Fibroblast of gingiva (primary cell): Measurements from ENCODE around the gene ROCK2.
"Not testable (repeated sequence)": the region's sequence is repeated elsewhere in the genome, so short reads cannot be mapped to it uniquely, and the experiment has no call there.

ENCODE experiments used
- DNase-seq: peaks from one replicate; pipeline ENCODE4 v3.0.0-alpha.2; 2011; ENCODE audit warnings: low read depth

Gene ROCK2

GRCh38 chr2:11264818-11265217 lies 79.6 kb downstream of the ROCK2 start:
- DNase-seq: no peak

- no peak for DNase-seq
These were observed 80.4 kb downstream of the ROCK2 start for GRCh38 chr2:11264007-11264406.

GRCh38 chr2:11263177-11263576 lies 81.3 kb downstream of the ROCK2 start:
- DNase-seq: no peak

GRCh38 chr2:11262438-11262837 lies 82.0 kb downstream of the ROCK2 start:
- not testable (repeated sequence) for DNase-seq

GRCh38 chr2:11261564-11261963 lies 82.9 kb downstream of the ROCK2 start:
- not testable (repeated sequence) for DNase-seq

GRCh38 chr2:11260979-11261378 lies 83.5 kb downstream of the ROCK2 start:
- DNase-seq: no peak

- DNase-seq: no peak
These were observed 86.5 kb downstream of the ROCK2 start for GRCh38 chr2:11257964-11258363.

- no peak for DNase-seq
These were observed 87.4 kb downstream of the ROCK2 start for GRCh38 chr2:11257078-11257477.

- no peak for DNase-seq
These were observed 88.3 kb downstream of the ROCK2 start for GRCh38 chr2:11256166-11256565.

- peak; percentile 44 for DNase-seq
These were observed 90.3 kb downstream of the ROCK2 start for GRCh38 chr2:11254100-11254536.

- DNase-seq: not testable (repeated sequence)
These were observed 92.0 kb downstream of the ROCK2 start for GRCh38 chr2:11252458-11252857.

GRCh38 chr2:11250400-11251196 lies 93.8 kb downstream of the ROCK2 start:
- no peak for DNase-seq

- no peak for DNase-seq
These were observed 99.1 kb downstream of the ROCK2 start for GRCh38 chr2:11245322-11245721.

GRCh38 chr2:11244091-11244826 lies 100.2 kb downstream of the ROCK2 start:
- DNase-seq: no peak

GRCh38 chr2:11243512-11243911 lies 100.9 kb downstream of the ROCK2 start:
- DNase-seq: no peak

GRCh38 chr2:11242542-11243174 lies 101.8 kb downstream of the ROCK2 start:
- no peak for DNase-seq

- DNase-seq: no peak
These were observed 102.8 kb downstream of the ROCK2 start for GRCh38 chr2:11241412-11242203.

- DNase-seq: no peak
These were observed 104.6 kb downstream of the ROCK2 start for GRCh38 chr2:11239666-11240462.

- no peak for DNase-seq
These were observed 105.3 kb downstream of the ROCK2 start for GRCh38 chr2:11239147-11239546.

- DNase-seq: no peak
These were observed 107.3 kb downstream of the ROCK2 start for GRCh38 chr2:11237122-11237521.

- DNase-seq: no peak
These were observed 108.1 kb downstream of the ROCK2 start for GRCh38 chr2:11236335-11236734.
